Ovary (tissue), 3 donors: ENCODE results near the gene CCBE1.

Source experiments
- CTCF ChIP-seq, 3 donors: fragments of 450-650 bp in 2 of 3; fragments of 200-600 bp in 1 of 3; IDR thresholded peaks; one replicate each; pipeline versions ENCODE4 v1.5.1 to v1.8.0; 2016 to 2022; ENCODE audit warnings: antibody characterized with exemption in 3 of 3, mild to moderate bottlenecking in 1 of 3
- EP300 ChIP-seq: sonication (generic); formaldehyde crosslinking; IDR thresholded peaks from one replicate; pipeline ENCODE4 v1.6.1; 2017; ENCODE audit warnings: antibody characterized with exemption
- POLR2A ChIP-seq: fragments of 450-650 bp; IDR thresholded peaks from one replicate; pipeline ENCODE4 v1.6.1; 2017; ENCODE audit warnings: antibody characterized with exemption, mild to moderate bottlenecking, moderate library complexity
- donor health status: DM: no; HTN: no; CAD: no.

- TF ChIP-seq CTCF (IDR thresholded peaks at IDR 0.05) = no peak
- no peak for TF ChIP-seq EP300
- no peak for TF ChIP-seq POLR2A
These were observed 309.3 kb downstream of the CCBE1 start for GRCh38 chr18:59387687-59388565.
